Kidney tubule cell (primary cell): ENCODE measurements around the gene BBOF1.
"Not testable (repeated sequence)": the region's sequence is repeated elsewhere in the genome, so short reads cannot be mapped to it uniquely, and the experiment has no call there.

ENCODE experiments used
- DNase-seq: peaks from one replicate; pipeline ENCODE4 v3.0.0-alpha.2; 2018; ENCODE audit warnings: low spot score

Gene BBOF1, protein sequence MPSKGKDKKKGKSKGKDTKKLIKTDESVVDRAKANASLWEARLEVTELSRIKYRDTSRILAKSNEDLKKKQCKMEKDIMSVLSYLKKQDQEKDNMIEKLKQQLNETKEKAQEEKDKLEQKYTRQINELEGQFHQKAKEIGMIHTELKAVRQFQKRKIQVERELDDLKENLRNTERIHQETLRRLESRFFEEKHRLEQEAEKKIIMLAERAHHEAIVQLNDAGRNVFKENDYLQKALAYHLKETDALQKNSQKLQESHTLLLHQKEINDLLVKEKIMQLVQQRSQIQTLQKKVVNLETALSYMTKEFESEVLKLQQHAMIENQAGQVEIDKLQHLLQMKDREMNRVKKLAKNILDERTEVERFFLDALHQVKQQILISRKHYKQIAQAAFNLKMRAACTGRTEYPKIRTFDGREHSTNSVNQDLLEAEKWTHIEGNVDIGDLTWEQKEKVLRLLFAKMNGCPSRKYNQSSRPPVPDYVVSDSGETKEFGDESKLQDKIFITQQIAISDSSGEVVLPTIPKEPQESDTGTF

DNA sequence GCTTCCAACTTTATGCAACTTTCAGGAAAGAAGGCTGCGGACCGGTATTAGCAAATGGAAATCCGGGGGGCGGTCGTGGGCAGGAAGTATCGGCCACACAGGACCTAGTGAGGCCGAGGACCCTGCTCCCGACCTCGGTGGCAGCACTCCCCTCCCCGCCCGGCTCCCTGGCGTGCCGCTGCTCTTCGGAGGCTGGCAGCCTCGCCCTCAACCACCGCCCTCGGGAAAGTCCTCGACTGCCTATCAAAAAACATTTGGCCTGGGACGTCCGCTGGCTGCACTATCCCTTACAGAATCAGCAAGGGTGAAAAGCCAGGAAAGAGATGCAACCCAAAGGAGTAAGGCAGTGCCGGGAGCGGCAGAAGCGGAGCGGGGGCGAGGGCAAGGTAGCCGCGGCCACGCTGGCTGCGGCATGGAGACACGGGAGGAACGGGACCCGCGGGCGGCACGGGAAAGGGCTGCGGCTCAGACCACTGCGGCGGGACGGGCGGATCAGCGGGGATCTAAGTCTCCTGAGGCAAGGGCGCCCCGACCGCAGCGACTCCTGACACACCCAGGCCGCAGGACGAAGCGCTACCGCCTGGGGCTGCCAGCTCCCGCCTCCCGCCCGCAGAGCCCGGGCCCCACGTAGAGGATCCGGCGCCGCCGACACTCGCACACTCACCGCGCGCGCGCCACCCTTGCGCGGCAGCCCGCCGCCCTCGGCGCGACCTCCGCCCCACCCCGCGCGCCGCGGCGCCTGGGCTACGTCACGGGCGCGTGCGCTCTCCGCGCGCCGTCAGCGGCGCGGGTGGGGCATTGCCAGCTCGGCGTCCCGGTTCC, at the start of gene BBOF1, which contains the start of gene ENTPD5:
TSS of gene BBOF1 (plus strand) at position 764 of the 822 bp plus-strand sequence. CDS start 130 bp downstream, outside the sequence.
TSS of gene ENTPD5 (minus strand) at position 703 of the 822 bp plus-strand sequence. CDS start 31,186 bp downstream, outside the sequence.
- DNase-seq = peak; percentile 92

DNA sequence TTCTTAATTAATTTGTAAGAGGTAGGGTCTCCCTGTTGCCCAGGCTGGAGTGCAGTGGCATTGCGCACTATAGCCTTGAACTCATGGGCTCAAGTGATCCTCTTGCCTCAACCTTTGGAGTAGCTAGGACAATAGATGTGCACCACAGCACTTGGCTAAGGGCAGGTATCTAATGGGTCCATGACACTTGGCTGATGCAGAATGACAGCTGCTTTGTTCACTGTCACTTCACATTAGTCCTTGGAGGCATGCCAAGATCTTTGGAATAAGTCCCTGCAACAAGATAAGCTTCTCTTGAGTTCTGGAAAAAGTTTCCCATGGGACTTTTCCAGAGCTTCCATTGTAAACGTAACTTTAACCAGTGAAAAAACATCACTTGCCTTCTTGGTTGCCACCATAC, 45.7 kb upstream of the BBOF1 start:
- DNase-seq = no peak

DNA sequence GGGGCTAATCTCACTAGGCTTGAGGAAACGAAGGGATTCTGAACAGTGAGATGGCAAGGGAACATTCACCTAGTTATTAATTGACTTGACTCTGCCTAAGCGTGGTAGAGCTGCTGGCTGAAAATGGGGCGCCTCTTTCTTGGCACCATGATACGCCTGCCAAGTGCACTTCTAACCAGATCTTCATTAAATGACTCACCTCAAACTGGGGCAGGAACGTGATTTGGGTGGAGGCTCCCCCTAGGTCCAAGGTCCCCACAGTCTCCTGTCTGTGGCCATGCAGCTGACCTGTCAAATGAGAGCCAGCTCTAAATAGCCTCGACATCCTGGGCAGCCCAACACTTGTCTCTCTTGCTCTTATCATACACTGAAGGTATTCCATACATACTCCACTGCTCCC, 43.0 kb upstream of the BBOF1 start:
- peak; percentile 32 for DNase-seq

DNA sequence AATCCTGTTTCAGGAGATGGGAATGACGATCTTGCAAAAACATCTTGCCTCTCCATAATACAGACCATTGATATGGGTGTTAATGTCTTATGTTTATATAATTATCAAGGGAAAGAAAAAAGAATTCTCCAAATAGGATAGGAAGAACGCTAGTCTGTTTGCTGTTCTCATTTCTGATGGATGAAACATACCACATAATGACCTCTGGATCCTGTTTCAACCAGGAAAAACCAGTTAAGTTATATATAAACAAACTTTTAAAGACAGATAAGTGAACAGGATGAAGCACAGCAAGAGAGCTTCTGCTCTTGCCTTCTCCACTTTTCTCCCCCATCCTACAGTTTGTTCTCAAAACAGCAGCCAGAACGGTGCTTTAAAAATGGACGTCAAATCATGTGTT, 41.3 kb upstream of the BBOF1 start:
- DNase-seq = peak; percentile 11

DNA sequence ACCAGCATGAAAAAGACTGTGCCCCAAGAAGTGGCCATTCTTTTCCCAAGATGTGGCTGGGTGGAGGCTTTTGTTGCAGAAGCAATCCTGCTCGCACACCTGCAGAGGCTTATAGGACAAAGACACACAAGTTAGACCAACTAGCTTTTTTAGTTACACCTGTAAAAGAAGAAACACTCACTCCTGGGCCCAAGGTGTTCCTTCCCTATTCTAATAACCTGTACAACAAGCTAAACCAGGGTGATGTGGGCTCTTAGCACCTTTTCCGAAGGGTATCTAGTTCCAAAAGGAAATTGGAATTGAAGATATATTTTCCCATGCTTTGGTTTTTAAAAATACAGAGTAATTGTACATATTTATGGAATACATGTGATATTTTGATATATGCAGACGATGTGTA, 31.1 kb upstream of the BBOF1 start:
- no peak for DNase-seq

DNA sequence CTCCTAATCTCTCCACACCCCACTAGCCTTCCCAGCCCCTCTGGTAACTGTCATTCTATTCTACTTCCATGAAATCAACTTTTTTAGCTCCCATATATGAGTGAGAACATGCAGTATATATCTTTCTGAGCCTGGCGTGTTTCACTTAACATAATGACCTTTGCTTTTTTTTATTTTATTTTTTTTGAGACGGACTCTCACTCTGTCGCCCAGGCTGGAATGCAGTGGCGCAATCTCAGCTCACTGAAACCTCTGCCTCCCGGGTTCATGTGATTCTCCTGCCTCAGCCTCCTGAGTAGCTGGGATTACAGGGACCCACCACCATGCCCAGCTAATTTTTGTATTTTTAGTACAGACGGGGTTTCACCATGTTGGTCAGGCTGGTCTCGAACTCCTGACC, 30.5 kb upstream of the BBOF1 start:
- not testable (repeated sequence) for DNase-seq

DNA sequence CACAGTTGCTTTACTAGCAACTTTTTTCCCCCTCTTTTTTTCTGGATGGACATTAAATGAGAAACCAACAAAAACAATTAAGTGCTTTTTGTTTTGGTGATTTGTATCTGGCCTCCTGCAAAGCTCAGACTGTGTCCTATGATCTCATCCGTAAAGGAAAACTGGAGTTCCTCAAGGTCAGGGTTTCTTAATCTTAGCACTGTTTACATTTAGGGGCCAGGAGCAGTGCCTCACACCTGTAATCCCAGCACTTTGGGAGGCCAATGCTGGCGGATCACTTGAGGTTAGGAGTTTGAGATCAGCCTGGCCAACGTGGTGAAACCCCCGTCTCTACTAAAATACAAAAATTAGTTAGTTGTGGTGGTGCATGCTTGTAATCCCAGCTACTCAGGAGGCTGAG, 28.1 kb upstream of the BBOF1 start:
- DNase-seq = no peak

DNA sequence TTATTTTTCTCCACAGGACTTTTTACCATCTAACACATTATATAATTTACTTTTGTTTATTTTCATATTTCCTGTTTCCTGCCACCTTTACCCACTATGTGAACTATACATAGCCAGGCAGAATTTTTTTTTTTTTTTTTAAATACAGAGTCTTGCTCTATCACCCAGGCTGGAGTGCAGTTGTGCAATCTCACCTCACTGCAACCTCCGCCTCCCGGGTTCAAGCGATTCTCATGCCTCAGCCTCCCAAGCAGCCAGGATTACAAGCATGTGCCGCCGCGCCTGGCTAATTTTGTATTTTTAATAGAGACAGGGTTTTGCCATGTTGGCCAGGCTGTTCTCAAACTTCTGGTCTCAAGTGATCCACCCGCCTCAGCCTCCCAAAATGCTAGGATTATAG, 24.2 kb upstream of the BBOF1 start:
- DNase-seq = not testable (repeated sequence)

DNA sequence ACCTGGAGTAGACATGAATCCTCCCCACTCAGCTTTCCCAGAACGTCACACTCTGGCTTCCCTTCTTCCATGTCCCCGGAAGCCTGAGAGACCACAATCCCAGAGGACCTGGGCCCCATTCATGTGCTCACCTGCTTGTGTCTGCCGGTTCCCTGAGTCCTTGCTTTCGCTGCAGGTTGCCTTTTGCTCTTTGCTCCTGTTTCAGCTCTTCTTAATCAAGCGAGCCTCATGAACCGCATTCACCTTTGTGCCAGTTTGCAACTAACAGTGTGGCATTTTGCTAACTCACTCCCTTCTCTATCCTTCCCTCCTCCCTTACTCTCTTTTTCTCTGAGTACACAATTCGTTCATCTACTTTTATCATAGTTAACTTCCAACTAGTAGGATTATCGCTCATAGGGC, 23.2 kb upstream of the BBOF1 start:
- no peak for DNase-seq

DNA sequence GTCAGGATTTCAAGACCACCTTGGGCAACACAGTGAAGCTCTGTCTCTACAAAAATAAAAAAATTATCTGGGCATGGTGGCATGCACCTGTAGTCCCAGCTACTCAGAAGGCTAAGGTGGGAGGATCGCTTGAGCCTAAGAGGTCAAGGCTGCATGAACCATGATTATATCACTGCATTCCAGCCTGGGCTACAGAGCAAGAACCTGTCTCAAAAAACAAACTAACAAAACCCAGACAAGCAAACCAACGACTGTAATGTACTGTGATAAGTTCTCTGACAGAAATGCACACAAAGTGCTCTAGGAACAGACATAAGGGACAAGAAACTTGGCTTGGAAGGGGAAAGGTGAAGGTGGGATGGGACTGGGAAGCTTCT, 22.4 kb upstream of the BBOF1 start:
- DNase-seq = no peak

DNA sequence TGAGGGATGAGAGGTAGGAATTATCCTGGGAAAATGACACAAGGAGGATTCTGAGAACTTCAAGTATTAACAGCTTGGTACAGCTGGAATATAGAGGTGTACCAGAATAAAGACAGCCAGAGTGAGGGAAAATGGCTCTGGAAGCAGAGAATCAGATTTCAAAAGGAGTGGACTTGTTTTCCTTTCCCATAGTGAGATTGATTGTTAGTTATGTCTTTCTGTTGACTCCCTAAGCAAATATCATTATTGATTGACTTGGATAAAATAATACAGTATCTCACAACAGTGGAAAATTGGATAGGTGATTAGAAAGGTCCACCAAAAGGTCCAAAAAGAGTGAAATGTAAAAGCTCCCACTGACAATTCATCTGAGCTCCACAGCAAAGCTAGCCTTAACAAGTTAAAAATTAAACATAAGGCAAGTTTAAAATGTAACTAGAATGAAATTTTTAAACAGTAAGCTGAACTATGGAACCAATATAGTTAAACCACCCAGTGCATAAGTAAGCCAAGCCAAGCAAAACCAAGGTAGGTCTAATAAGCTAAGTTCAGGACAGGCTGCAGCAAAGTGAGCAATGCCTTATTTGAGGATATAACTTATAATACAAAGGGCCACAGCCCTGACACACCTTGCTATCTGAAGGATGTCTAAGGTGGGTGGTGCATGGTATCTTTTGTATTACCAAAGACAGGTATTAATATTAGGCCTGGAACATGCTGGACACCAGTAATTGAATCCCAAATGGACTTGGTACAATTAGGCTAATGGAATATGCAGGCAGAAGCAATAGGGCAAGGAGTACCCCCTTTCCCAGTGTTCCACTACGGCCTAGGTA, 21.8 kb upstream of the BBOF1 start:
- peak; percentile 47 for DNase-seq

DNA sequence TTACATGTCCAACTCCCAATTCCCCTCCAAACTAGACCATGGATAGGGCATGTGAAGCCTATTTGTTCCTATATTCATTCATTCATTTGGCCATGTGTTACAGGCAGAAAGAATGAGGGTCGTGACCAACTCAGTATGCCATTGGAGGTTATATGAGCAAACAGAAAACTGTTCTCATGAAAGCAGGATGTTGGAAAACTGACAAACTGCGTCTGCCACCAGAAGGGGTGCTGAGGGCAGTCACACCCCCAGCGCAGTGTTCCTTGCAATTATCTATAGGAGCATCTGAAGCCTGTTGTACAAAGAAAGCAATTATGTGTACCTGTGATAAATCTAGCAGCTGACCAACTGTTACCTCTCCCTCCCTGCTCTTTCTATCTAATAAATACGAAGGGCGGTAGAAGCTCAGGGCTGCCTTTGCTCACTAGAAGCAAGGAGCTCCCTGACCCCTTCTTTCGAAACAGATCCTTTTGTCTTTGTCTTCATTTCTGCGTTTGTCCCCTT, 21.2 kb upstream of the BBOF1 start:
- DNase-seq = no peak

DNA sequence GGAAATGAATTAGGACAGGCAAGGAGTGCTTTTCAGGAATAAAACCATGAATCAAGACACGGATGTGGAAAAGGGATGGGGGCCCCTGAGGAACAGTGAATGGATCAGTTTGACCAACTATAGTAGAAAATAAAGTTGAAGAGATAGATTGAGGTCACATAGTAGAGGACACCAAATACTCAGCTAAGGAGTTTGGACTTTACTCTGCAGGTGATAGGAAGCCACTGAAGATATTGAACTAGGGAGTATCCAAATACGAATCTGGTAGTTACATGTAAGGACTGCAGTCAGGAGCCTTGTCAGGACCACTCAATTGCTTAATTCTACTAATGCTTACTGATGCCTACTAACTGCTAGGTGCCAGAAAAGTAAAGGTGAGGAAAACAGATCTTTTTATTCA, 20.4 kb upstream of the BBOF1 start:
- DNase-seq = no peak

DNA sequence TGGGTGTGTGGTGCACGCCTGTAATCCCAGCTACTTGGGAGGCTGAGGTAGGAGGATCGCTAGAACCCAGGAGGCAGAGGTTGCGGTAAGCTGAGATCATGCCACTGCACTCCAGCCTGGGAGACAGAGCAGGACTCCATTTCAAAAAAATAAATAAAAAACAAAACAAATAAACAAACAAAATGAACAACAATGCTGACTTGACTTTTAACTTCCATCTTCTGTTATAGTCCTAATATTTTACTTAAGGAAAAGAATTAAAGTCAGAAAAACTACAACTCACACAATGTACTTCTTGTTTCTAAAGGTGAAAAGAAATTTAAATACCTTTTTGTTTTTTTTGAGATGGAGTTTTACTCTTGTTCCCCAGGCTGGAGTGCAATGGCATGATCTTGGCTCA, 13.5 kb upstream of the BBOF1 start:
- DNase-seq = not testable (repeated sequence)

DNA sequence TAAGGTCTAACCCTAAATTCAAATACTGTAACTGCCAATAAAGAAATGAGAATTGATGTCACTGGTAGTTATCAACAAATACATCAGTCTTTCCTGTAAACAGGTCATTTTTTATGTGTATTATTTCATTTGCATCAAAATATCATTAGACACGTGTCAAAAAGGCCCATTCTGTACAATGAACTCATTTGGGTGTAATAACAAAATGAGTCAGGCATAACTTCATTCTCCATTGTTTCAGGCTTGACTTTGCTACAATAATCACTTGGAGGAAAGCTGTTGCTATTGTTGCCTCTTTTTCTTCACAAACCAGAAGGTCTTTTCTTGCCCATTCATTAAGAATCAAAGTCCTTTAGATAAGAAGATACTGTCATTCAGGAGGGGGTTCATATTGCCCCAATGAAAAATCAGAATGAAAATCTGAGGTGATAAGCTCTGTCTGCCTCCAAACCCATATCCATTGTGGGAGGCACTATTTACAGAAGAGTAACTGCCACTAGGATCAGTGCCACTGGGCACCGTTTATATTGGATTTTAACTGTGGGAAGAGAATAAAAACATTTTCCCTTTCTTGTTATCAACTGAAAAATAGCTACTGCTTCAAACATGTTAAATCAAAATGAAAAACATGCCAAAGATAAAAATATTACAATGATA, 10.2 kb upstream of the BBOF1 start:
- no peak for DNase-seq

DNA sequence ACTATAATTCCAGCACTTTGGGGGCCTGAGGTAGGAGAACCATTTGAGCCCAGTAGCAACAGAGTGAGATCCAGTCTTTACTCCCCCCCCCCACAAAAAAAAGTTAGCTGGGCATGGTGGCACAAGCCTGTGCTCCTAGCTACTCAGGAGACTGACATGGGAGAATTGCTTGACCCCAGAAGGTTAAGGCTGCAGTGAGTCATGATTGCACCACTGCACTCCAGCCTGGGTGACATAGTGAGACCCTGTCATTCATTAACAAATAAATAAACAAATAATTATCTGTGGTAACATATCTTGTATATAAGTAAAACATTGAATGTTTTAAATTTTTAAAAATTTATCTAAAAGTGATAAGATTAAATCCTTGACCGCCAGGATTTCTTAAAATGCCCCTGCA, 4.8 kb upstream of the BBOF1 start:
- DNase-seq = peak; percentile 76

DNA sequence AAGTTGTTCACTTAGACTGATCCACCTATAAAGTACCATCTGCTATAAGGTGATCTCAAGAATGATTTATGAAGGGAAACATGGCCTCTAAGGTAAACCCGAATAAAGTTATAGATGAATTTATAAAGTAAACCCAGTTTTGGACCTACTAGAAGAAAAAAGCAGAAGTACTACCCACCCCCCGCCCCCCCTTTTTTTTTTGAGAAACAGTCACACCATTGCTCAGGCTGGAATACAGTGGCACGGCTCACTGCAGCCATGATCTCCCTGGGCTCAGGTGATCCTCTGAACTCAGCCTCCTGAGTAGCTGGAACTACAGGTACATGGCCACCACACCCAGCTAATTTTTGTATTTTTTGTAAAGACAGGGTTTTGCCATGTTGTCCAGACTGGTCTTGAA, 4.0 kb upstream of the BBOF1 start:
- no peak for DNase-seq

DNA sequence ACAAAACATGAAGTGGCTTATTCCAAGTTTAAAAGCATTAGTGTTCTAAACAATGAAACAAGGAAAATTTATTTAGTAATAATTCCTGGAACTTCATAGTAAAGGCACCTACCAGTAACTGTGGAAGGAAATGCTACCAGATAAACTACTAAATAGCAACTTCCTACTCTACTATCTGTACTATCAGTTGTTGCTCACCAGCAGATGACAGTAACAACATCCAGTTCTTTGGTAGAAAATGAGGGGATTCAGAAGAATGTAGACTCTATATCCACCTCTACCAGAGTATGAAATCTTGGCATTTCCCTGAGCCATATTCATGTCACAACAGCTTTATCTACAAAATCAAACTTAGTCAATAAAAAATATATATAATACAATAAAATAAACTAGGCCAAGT, 3.2 kb upstream of the BBOF1 start:
- DNase-seq = no peak

DNA sequence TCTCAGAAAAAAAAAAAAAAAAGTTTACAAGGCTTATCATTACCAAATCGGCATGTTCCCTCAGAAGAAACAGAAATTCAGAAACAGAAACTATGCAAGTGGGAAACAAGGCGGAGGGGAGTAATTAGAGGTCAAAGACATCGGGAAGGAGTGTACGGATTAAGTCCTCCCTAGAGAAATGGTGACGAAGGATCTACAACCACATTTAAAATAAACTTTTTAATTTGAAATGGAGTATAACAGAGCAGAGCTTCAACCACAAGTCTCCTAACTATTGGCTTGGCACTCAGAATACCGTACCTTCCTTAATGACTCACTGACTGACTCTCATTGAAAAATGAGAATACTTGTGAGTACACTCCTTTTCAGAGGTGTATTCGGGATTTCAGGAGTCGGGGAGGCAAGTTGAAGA, 969 bp upstream of the BBOF1 start:
- DNase-seq = peak; percentile 84

DNA sequence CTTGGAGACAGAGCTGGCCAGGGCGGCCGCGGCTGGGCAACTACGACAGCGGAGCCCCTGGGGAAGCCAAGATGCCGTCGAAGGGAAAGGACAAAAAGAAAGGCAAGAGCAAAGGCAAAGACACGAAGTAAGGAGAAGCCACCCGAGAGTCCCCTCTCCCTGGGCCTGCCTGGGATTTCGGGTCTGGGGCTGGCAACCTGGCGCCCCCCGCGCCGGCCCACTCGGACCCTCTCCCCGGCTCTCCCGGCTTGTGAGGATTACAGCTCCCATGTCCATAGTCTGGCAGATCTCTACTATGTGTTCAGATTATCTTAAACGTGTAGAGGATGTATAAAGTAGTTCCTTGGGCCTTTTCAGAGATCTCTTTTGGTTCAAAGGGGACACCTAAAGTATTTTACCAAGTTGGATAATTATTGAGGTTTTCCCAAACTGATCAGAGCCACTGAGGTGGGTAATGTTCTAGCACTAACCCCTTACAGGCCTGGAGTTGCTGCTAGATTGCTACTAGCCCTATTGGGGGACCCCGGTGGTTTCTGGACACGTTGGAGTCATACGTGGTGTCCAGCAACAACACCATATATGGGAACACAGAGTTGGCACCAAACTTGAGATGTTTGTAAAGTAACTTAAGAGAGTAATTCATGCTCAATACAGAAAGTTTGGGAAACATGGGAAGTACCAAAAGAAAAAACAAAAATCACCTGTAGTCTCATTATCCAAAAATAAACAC, 424 bp downstream of the BBOF1 start:
- peak; percentile 31 for DNase-seq

DNA sequence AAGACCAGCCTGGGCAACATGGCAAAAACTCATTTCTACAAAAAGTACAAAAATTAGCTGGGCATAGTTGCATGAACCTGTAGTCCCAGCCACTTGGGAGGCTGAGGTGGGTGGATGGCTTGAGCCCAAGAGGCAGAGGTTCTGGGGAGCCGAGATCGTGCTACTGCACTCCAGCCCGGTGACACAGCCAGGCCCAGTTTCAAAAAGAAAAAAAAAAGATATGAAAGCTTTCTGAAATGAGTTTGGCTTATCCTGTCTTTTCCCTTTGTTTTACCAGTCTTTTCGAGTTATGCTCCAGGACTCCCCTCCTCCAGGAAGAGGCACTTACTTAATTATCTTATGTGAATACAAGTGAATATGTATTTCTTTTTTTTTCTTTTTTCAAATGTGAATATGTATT, 3.2 kb downstream of the BBOF1 start:
- DNase-seq = no peak
